GM08714 (cell line): ENCODE results near the gene PNISR.
A peak's percentile ranks its signal among the peaks of the same experiment; 100 is the strongest.

ENCODE experiments used
- H3K4me3 ChIP-seq: fragments of 200-500 bp; sonication (Bioruptor generic); 2 replicates; pipeline ENCODE4 v1.5.1; 2014; ENCODE audit warnings: mild to moderate bottlenecking, low read length, inconsistent platforms
- ZNF274 ChIP-seq: IDR thresholded peaks from 2 replicates; pipeline ENCODE4 v1.6.1; 2012; ENCODE audit warnings: mild to moderate bottlenecking, low read depth, low read length

PNISR gene

GRCh38 chr6:99364026-99364425 is 61.1 kb downstream of the PNISR start:
- TF ChIP-seq ZNF274, result no peak
- no peak overlapping the region for H3K4me3 ChIP-seq

- TF ChIP-seq ZNF274, result no peak
Measured at GRCh38 chr6:99362678-99363268, 62.3 kb downstream of the PNISR start.

GRCh38 chr6:99359800-99360199 is 65.3 kb downstream of the PNISR start:
- H3K4me3 ChIP-seq, result no peak overlapping the region
- no peak for TF ChIP-seq ZNF274

More at GRCh38 chr6:99362678-99363268, 62.3 kb downstream of the PNISR start:
- no peak overlapping the region for H3K4me3 ChIP-seq

- no peak for TF ChIP-seq ZNF274
- no peak overlapping the region for H3K4me3 ChIP-seq
Measured at GRCh38 chr6:99356641-99357040, 68.5 kb downstream of the PNISR start.

- H3K4me3 ChIP-seq, result no peak overlapping the region
- no peak for TF ChIP-seq ZNF274
Measured at GRCh38 chr6:99354983-99355382, 70.1 kb downstream of the PNISR start.

GRCh38 chr6:99353126-99353525 is 72.0 kb downstream of the PNISR start:
- no peak for TF ChIP-seq ZNF274

GRCh38 chr6:99350573-99350972 is 74.5 kb downstream of the PNISR start:
- H3K4me3 ChIP-seq, result no peak overlapping the region
- no peak for TF ChIP-seq ZNF274

More at GRCh38 chr6:99353126-99353525, 72.0 kb downstream of the PNISR start:
- no peak overlapping the region for H3K4me3 ChIP-seq

GRCh38 chr6:99349171-99350141 is 75.7 kb downstream of the PNISR start, which contains the start of gene FAXC:
Gene FAXC (minus strand): TSS chr6:99349674. CDS start chr6:99349372, 302 bp downstream.
- H3K4me3 ChIP-seq, result peak within 1 kb of the TSS; percentile 72
- TF ChIP-seq ZNF274, result no peak

GRCh38 chr6:99348288-99349170 is 76.6 kb downstream of the PNISR start:
- no peak for TF ChIP-seq ZNF274
- H3K4me3 ChIP-seq, result peak overlapping the region; percentile 72
